ENCODE measurements around the gene DLST.

The DLST gene

GRCh38 chr14:74866708-74867389 lies 14.9 kb upstream of the DLST start:
- POLR2A ChIA-PET: no interaction called here
- TF ChIP-seq CTCF (IDR thresholded peaks at IDR 0.05; ENCODE audit: control extremely low read depth, extremely low read depth, low read depth, missing control alignments): no peak
- no peak for DNase-seq (ENCODE audit: extremely low spot score)
- CTCF ChIA-PET: interaction anchor here (2.4 to 20.7 kb wide), 5 partner anchors 7 to 222 kb away, joined by 7 to 353 read pairs (median 214); partner anchors contain the start of genes DLST and PROX2

- no peak for TF ChIP-seq CTCF (IDR thresholded peaks at IDR 0.05; ENCODE audit: control extremely low read depth, extremely low read depth, low read depth, missing control alignments)
- ChIA-PET POLR2A (interaction anchor here (0.7 kb wide), 1 partner anchor 86 kb away, joined by 3 read pairs; no protein-coding TSS in a partner anchor), CTCF (interaction anchor here (1.0 to 20.7 kb wide), 8 partner anchors 8 to 221 kb away, joined by 4 to 353 read pairs (median 10); partner anchors contain the start of genes DLST, PROX2 and RPS6KL1)
- DNase-seq (ENCODE audit: extremely low spot score): no peak
Observed at GRCh38 chr14:74867673-74868072, 14.0 kb upstream of the DLST start.

- DNase-seq (ENCODE audit: extremely low spot score): no peak
- no peak for TF ChIP-seq CTCF (IDR thresholded peaks at IDR 0.05; ENCODE audit: control extremely low read depth, extremely low read depth, low read depth, missing control alignments)
- CTCF ChIA-PET: interaction anchor here (1.6 to 20.7 kb wide), 7 partner anchors 8 to 220 kb away, joined by 4 to 353 read pairs (median 13); partner anchors contain the start of genes DLST, PROX2 and RPS6KL1
- POLR2A ChIA-PET: no interaction called here
Observed at GRCh38 chr14:74868739-74869138, 13.0 kb upstream of the DLST start.

GRCh38 chr14:74871819-74872218 lies 9.9 kb upstream of the DLST start:
- ChIA-PET CTCF (interaction anchor here (0.6 to 20.7 kb wide), 10 partner anchors 8 to 216 kb away, joined by 3 to 353 read pairs (median 4); no protein-coding TSS in a partner anchor), POLR2A (no interaction called here)
- TF ChIP-seq CTCF (IDR thresholded peaks at IDR 0.05; ENCODE audit: control extremely low read depth, extremely low read depth, low read depth, missing control alignments): no peak

GRCh38 chr14:74875204-74875603 lies 6.5 kb upstream of the DLST start:
- ChIA-PET CTCF (interaction anchor here (1.3 to 20.7 kb wide), 4 partner anchors 15 to 30 kb away, joined by 5 to 353 read pairs (median 112); no protein-coding TSS in a partner anchor), POLR2A (no interaction called here)
- no peak for TF ChIP-seq CTCF (IDR thresholded peaks at IDR 0.05; ENCODE audit: control extremely low read depth, extremely low read depth, low read depth, missing control alignments)
- DNase-seq (ENCODE audit: extremely low spot score): no peak

More at GRCh38 chr14:74871819-74872218, 9.9 kb upstream of the DLST start:
- DNase-seq (ENCODE audit: extremely low spot score): no peak

- ChIA-PET POLR2A (no interaction called here), CTCF (interaction anchor here (1.0 to 20.7 kb wide), 5 partner anchors 16 to 267 kb away, joined by 4 to 353 read pairs (median 9); no protein-coding TSS in a partner anchor)
- no peak for TF ChIP-seq CTCF (IDR thresholded peaks at IDR 0.05; ENCODE audit: control extremely low read depth, extremely low read depth, low read depth, missing control alignments)
- no peak for DNase-seq (ENCODE audit: extremely low spot score)
Observed at GRCh38 chr14:74875941-74876913, 5.5 kb upstream of the DLST start, which contains the start of gene PROX2. PROX2 (minus strand) TSS chr14:74876145; CDS start chr14:74863834, 12,311 bp downstream.

Measured in GM10248 (cell line).